OCI-LY7 (cell line): ENCODE results near the gene PSMA7. TPM values are rescaled to one million over a fixed set of nuclear protein-coding genes. Genes with fewer than 3 reads are reported as not detected.
A peak's percentile ranks its signal among the peaks of the same experiment; 100 is the strongest.

Experiments used
- BruUV-seq: library from RNA; stranded (reverse); fragments of 400-500 nt; replicated peaks from 2 replicates; lab custom pipeline; 2021; lab: Mats Ljungman, UMichigan
- CTCF ChIA-PET: fragments of 300-600 bp; sonication (Branson Sonifier 250); formaldehyde crosslinking; loops from one replicate; lab custom pipeline; 2022; ENCODE audit warnings: antibody characterized with exemption; ENCODE audit not compliant: unreplicated experiment; lab: Charles Lee
- POLR2A ChIA-PET: fragments of 300-600 bp; sonication (Branson Sonifier 250); formaldehyde crosslinking; loops from one replicate; lab custom pipeline; 2022; ENCODE audit warnings: antibody characterized with exemption; lab: Charles Lee
- DNase-seq: peaks from one replicate; pipeline ENCODE4 v3.0.0-alpha.2; 2015; ENCODE audit warnings: low spot score
- H2AFZ ChIP-seq: fragments of 200-600 bp; sonication (generic), shearing (Covaris generic); 2 replicates; pipeline ENCODE4 v1.6.1; 2014; ENCODE audit warnings: mild to moderate bottlenecking, antibody characterized with exemption, low read length, moderate library complexity
- H3K27ac ChIP-seq: fragments of 200-600 bp; sonication (generic); 2 replicates; pipeline ENCODE4 v1.5.1; 2014; ENCODE audit warnings: mixed run types, low read depth, mild to moderate bottlenecking, moderate library complexity, low read length, inconsistent platforms; ENCODE audit not compliant: poor library complexity, severe bottlenecking
- H3K36me3 ChIP-seq: fragments of 200-600 bp; sonication (generic); 2 replicates; pipeline ENCODE4 v1.6.1; 2014; ENCODE audit warnings: mild to moderate bottlenecking, antibody characterized with exemption, low read length, moderate library complexity, mixed read lengths; ENCODE audit not compliant: insufficient read depth
- H3K4me1 ChIP-seq: fragments of 200-600 bp; sonication (generic); 2 replicates; pipeline ENCODE4 v1.5.1; 2014; ENCODE audit warnings: mild to moderate bottlenecking, low read length; ENCODE audit not compliant: insufficient read depth, poor library complexity, severe bottlenecking
- H3K4me2 ChIP-seq: fragments of 200-600 bp; sonication (generic); 2 replicates; pipeline ENCODE4 v1.6.1; 2014; ENCODE audit warnings: mild to moderate bottlenecking, low read length
- H3K4me3 ChIP-seq: fragments of 200-600 bp; sonication (generic); 2 replicates; pipeline ENCODE4 v1.5.1; 2014; ENCODE audit warnings: mild to moderate bottlenecking, low read depth, low read length; ENCODE audit not compliant: poor library complexity, severe bottlenecking
- H3K79me2 ChIP-seq: fragments of 200-600 bp; sonication (generic); 2 replicates; pipeline ENCODE4 v1.6.1; 2016; ENCODE audit warnings: low read depth, mild to moderate bottlenecking, low read length, moderate library complexity, mixed read lengths; ENCODE audit not compliant: insufficient read depth
- H3K9me2 ChIP-seq: fragments of 200-600 bp; sonication (generic); 2 replicates; pipeline ENCODE4 v1.6.1; 2016; ENCODE audit warnings: mild to moderate bottlenecking, low read length, mixed read lengths; ENCODE audit not compliant: insufficient read depth
- H3K9me3 ChIP-seq: fragments of 200-600 bp; sonication (generic); 2 replicates; pipeline ENCODE4 v1.6.1; 2014; ENCODE audit warnings: mild to moderate bottlenecking, mixed run types, low read length, mixed read lengths
- H4K20me1 ChIP-seq: fragments of 200-600 bp; sonication (generic); 2 replicates; pipeline ENCODE4 v1.6.1; 2014; ENCODE audit warnings: mild to moderate bottlenecking, antibody characterized with exemption, low read length, moderate library complexity, mixed read lengths; ENCODE audit not compliant: insufficient read depth
- CTCF ChIP-seq: fragments of 200-600 bp; sonication (generic); conservative IDR thresholded peaks from 2 replicates; pipeline ENCODE4 v1.5.1; 2014; ENCODE audit warnings: mild to moderate bottlenecking, antibody characterized with exemption, low read length, moderate library complexity, mixed read lengths
- EZH2phosphoT487 ChIP-seq: fragments of 200-600 bp; sonication (generic); IDR thresholded peaks from 2 replicates; pipeline ENCODE4 v1.6.1; 2018; ENCODE audit warnings: low read depth, borderline replicate concordance, mild to moderate bottlenecking, mixed run types, antibody characterized with exemption, low read length, moderate library complexity, mixed read lengths
- intact Hi-C: fragments of 100-400 bp; cut with micrococcal nuclease; formaldehyde crosslinking; loops from one replicate; pipeline ENCODE4 v1.10.0; 2022; ENCODE audit not compliant: unreplicated experiment
- total RNA-seq, 2 experiments: library from RNA; depleted of rRNA in 1 of 2; stranded (reverse); fragments of >200 nt in 1 of 2; shearing (Covaris generic) in 1 of 2; gene quantifications; 2 replicates each; pipeline ENCODE4 v1.2.3, GENCODE V29; 2014 to 2022

Gene PSMA7
- total RNA-seq, 2 experiments from 2014 or later, result 247 to 266 TPM

DNA sequence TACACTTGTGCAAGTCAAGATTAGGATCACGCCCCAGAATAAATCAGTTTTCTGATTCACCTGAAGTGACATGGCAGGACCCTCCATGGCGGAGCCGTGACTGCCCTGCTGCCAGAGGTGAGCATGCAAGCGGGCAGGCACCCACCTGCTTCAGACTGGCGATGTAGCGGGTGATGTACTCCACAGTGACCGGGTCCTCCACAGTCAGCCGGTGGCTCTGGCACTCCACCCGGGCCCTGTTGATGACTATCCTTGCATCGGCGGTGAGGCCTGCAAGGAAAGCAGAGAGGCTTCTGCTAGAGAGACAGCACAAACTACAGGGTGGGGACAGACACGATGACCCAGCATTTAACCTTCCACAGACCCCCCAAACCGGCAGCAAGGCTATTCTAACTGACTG is 3.6 kb downstream of the PSMA7 start:
- no peak overlapping the region for H3K27ac ChIP-seq
- H3K4me2 ChIP-seq, result no peak overlapping the region
- no peaks in the 10 kb centered on the region for H3K9me3 ChIP-seq
- H3K36me3 ChIP-seq, result peaks cover 79% of the 10 kb centered on the region
- H2AFZ ChIP-seq, result no peak overlapping the region
- POLR2A ChIA-PET, result interaction anchor here (0.8 kb wide), 1 partner anchor 72 kb away, joined by 3 read pairs; no protein-coding TSS in a partner anchor
- DNase-seq, result no peak
- H3K79me2 ChIP-seq, result peaks cover 44% of the 10 kb centered on the region
- no peaks in the 10 kb centered on the region for H3K9me2 ChIP-seq
- BruUV-seq, result no TSS peak
- peaks cover 18% of the 10 kb centered on the region for H3K4me1 ChIP-seq
- CTCF ChIA-PET, result no interaction called here
- no peak overlapping the region for H3K4me3 ChIP-seq
- intact Hi-C loops, result loop anchor here (5.0 kb wide), 1 partner anchor 72 kb away; the partner anchor contains the start of gene TAF4
- TF ChIP-seq EZH2phosphoT487 (no peak), CTCF (no peak)
- peaks cover 24% of the 10 kb centered on the region for H4K20me1 ChIP-seq

GRCh38 chr20:62138912-62139311 is 4.3 kb downstream of the PSMA7 start:
- peaks cover 42% of the 10 kb centered on the region for H3K79me2 ChIP-seq
- H2AFZ ChIP-seq, result no peak overlapping the region
- H3K36me3 ChIP-seq, result peaks cover 86% of the 10 kb centered on the region
- peaks cover 23% of the 10 kb centered on the region for H4K20me1 ChIP-seq
- no peak overlapping the region for H3K4me3 ChIP-seq
- no peak for DNase-seq
- ChIA-PET POLR2A (interaction anchor here (0.8 kb wide), 1 partner anchor 71 kb away, joined by 3 read pairs; no protein-coding TSS in a partner anchor), CTCF (no interaction called here)
- H3K27ac ChIP-seq, result no peak overlapping the region
- intact Hi-C loops, result no loop called here
- H3K9me3 ChIP-seq, result no peaks in the 10 kb centered on the region
- no peak overlapping the region for H3K4me2 ChIP-seq
- TF ChIP-seq EZH2phosphoT487 (no peak), CTCF (no peak)
- no peaks in the 10 kb centered on the region for H3K9me2 ChIP-seq
- BruUV-seq, result TSS peak; percentile 16
- H3K4me1 ChIP-seq, result peaks cover 15% of the 10 kb centered on the region

- Histone ChIP-seq H3K27ac (no peak overlapping the region), H3K9me3 (no peaks in the 10 kb centered on the region), H3K36me3 (peaks cover 93% of the 10 kb centered on the region), H2AFZ (no peak overlapping the region), H3K4me3 (no peak overlapping the region), H3K79me2 (peaks cover 42% of the 10 kb centered on the region), H3K4me1 (peaks cover 15% of the 10 kb centered on the region), H4K20me1 (peaks cover 23% of the 10 kb centered on the region), H3K4me2 (no peak overlapping the region), H3K9me2 (no peaks in the 10 kb centered on the region)
- no TSS peak for BruUV-seq
- ChIA-PET CTCF (no interaction called here), POLR2A (no interaction called here)
- no peak for DNase-seq
- intact Hi-C loops, result no loop called here
- TF ChIP-seq CTCF (no peak), EZH2phosphoT487 (no peak)
Observed at GRCh38 chr20:62138204-62138543, 5.0 kb downstream of the PSMA7 start.
